HEK293 (cell line): ENCODE data around the gene GDI2.

Experiments
- KLF17 ChIP-seq: fragments of 450-650 bp; formaldehyde crosslinking; IDR thresholded peaks from 2 replicates; pipeline ENCODE4 v1.5.1; 2016; ENCODE audit warnings: missing biosample characterization, missing genetic modification characterization
- MZF1 ChIP-seq: fragments of 450-650 bp; formaldehyde crosslinking; IDR thresholded peaks from 2 replicates; pipeline ENCODE4 v1.5.1; 2017; ENCODE audit warnings: missing biosample characterization, missing genetic modification characterization, borderline replicate concordance
- REST ChIP-seq: fragments of 450-650 bp; formaldehyde crosslinking; IDR thresholded peaks from 2 replicates; pipeline ENCODE4 v1.5.1; 2016; ENCODE audit warnings: missing biosample characterization, missing genetic modification characterization
- ZIC2 ChIP-seq: fragments of 450-650 bp; formaldehyde crosslinking; IDR thresholded peaks from 2 replicates; pipeline ENCODE4 v1.5.1; 2016; ENCODE audit warnings: missing biosample characterization, missing genetic modification characterization
- ZNF202 ChIP-seq: fragments of 450-650 bp; formaldehyde crosslinking; IDR thresholded peaks from 2 replicates; pipeline ENCODE4 v1.5.1; 2016; ENCODE audit warnings: missing biosample characterization, missing genetic modification characterization, borderline replicate concordance
- ZNF23 ChIP-seq: fragments of 450-650 bp; formaldehyde crosslinking; IDR thresholded peaks from 2 replicates; pipeline ENCODE4 v1.5.1; 2016; ENCODE audit warnings: missing biosample characterization, missing genetic modification characterization, borderline replicate concordance
- ZNF37A ChIP-seq: fragments of 450-650 bp; IDR thresholded peaks from 2 replicates; pipeline ENCODE4 v1.5.1; 2018; ENCODE audit warnings: missing biosample characterization, missing genetic modification characterization
- ZNF629 ChIP-seq: fragments of 450-650 bp; formaldehyde crosslinking; IDR thresholded peaks from 2 replicates; pipeline ENCODE4 v1.5.1; 2017; ENCODE audit warnings: missing biosample characterization, missing genetic modification characterization
- TF ChIP-seq, protein P1 (sequence below): fragments of 450-650 bp; formaldehyde crosslinking; IDR thresholded peaks from 2 replicates; pipeline ENCODE4 v1.5.1; 2016; ENCODE audit warnings: missing biosample characterization, missing genetic modification characterization

GRCh38 chr10:5809527-5810154, 3.6 kb downstream of the GDI2 start:
- TF ChIP-seq REST, result no peak
- no peak for TF ChIP-seq MZF1 (tag by site-specific recombination)
- TF ChIP-seq ZNF629 (tag by site-specific recombination), result no peak
- TF ChIP-seq, protein P1, sequence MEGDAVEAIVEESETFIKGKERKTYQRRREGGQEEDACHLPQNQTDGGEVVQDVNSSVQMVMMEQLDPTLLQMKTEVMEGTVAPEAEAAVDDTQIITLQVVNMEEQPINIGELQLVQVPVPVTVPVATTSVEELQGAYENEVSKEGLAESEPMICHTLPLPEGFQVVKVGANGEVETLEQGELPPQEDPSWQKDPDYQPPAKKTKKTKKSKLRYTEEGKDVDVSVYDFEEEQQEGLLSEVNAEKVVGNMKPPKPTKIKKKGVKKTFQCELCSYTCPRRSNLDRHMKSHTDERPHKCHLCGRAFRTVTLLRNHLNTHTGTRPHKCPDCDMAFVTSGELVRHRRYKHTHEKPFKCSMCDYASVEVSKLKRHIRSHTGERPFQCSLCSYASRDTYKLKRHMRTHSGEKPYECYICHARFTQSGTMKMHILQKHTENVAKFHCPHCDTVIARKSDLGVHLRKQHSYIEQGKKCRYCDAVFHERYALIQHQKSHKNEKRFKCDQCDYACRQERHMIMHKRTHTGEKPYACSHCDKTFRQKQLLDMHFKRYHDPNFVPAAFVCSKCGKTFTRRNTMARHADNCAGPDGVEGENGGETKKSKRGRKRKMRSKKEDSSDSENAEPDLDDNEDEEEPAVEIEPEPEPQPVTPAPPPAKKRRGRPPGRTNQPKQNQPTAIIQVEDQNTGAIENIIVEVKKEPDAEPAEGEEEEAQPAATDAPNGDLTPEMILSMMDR (tag by site-specific recombination), result no peak
- no peak for TF ChIP-seq ZNF23 (tag by site-specific recombination)
- TF ChIP-seq ZNF37A (tag by site-specific recombination), result no peak
- TF ChIP-seq ZNF202 (tag by site-specific recombination), result no peak
- TF ChIP-seq KLF17 (tag by site-specific recombination), result no peak
- TF ChIP-seq ZIC2 (tag by site-specific recombination), result no peak
